Raji (cell line): ENCODE measurements around the gene TMEM132C.

Source experiments
- POLR2A ChIP-seq: IDR thresholded peaks from 2 replicates; pipeline ENCODE4 v1.6.1; 2011; ENCODE audit warnings: low read depth, low read length, control low read depth; ENCODE audit not compliant: insufficient read depth

The TMEM132C gene

DNA sequence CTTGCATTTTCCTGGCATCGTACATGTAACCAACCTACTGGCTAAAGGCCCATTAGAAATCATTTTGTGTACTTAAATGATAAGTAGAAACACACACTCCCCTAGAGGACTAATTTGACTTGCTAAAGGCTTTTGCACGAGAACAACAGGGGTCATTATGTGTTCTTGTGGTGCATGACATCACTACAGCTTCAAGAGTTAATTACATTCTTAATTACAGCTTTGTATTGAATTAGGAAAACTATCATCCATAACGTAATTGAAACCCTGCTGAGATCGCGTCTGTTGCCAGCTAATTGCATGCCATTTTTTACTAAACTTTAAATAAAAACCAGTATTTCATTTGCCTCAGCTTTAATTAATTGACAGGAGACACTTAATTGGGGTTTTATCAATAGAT, 51.4 kb downstream of the TMEM132C start:
- TF ChIP-seq POLR2A = no peak

DNA sequence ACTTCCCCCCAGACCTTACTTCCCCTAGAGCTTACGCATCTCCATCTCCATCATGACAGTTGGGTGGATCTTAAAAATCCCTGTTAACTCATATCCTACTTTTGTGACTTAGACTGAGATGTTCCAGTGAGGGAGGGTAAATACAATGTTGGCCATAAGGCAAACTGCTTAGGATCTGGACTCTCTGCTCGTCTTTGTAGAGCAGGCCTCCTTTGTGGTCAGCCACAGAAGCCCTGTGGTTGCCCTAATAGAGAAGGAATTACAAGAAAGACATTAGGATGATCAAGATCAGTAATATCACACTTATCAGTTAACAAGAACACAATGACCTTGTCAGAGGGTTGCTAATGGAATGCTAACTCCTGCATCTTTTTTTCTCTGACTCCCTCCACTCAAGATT, 52.0 kb downstream of the TMEM132C start:
- no peak for TF ChIP-seq POLR2A

DNA sequence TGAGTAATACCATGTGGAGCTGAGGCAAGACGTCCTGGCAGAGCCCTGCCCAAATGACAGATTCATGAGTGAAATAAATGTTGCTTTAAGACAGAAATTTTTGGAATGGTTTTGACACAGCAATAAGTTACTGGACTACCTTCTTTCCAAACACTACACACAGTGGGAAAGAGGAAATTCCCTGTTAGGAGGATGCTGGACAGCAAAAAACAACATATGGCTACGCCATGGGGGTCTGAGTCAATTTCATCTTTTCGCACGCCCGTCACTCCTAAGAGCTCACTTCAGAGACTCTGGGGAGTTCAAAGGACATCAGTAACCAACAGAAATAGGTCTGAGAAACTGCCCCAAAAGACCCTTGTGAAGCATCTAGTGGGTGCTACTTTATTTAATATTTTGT, 55.4 kb downstream of the TMEM132C start:
- no peak for TF ChIP-seq POLR2A

DNA sequence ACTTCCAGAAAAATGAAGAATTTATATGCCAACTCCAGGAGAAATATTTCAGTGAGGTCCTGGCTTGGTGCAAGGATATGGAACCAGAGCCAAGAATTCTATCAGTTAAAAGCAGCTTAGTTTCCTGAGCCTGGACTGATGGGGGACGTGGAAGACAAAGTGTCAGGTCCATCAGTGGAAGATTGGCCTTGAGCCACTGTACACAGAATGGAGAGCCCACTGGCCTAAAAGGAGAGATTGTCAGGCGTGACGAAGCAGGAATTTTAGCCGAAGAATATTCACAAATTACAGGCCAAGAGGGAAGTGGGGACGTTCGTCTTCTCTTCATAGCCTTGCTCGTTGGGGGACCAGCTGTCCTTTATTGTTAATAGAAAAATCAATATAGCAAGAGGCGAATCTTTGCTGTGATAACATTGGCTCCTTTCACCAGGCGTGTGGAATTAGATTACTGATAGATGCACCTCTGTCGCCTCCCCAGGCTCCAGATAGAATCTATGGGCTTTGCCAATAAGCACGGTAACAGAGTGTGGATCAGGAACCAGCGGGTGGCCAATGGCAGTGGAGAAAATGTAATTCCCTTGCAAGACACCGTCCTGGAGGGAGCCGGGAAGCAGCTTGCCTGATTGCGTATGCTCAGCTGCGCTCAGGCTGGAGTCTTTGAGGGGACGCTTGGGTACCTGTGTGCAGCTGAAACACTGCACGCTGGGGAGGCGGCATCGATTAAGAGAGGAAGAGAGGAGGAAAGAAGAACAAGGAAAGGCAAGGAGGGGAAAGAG, 56.4 kb downstream of the TMEM132C start:
- no peak for TF ChIP-seq POLR2A

DNA sequence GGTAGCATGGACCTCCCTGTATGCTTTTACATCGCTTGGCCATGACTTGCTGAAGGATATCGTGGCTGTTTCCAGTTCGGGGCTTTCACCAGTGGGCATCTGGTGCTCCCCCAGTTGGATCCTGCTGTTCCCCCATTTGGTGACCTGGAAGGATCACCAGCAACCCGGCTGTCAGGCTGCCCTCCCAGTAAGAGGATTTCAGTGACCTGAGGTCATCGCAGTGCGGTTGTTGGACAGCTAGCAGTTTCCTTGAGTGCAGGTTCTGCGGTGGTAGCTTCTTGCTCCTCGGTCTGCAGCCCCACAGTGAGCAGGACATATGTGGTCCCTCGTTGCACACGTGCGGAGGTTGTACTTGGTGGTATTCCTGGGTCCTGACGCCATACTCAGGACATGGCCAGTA, 58.7 kb downstream of the TMEM132C start:
- no peak for TF ChIP-seq POLR2A

DNA sequence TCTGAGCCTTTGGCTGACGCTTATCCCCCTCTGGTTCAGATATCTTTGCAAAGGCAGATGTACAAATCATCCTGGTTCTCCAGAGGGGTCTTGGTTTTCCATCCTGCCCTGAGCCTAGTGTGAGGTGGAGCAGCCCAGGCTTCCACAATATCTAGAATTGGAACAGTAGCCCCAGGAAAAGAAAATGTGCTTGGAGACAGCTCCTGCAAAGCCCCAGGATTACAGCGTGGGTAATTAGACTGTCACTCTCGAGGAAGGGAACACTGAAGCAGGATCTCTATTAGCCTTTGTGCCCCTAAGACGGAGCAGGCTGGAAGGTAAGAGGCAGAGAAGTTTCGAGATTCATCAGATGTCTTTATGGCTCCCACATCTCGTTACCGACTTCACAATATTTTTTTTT, 59.4 kb downstream of the TMEM132C start:
- TF ChIP-seq POLR2A = no peak

DNA sequence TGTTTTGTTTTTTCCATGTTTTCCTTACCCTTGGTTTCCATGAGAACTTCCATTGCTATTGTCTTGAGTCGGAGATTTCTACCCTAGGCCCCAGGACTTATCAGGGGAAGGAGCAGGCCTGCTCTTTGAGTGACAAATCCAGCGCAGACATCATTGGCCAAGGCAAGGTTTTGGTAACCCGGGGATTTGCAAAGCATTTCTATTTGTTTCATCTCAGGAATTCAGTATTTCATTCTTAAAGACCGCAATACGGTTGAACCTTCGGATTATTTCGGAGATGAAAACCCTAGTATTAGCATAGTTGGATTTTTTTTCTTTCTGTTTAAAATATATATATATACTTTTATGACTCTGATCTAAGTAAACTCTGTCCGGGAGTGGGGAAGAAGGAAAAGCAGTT, 62.0 kb downstream of the TMEM132C start:
- no peak for TF ChIP-seq POLR2A

DNA sequence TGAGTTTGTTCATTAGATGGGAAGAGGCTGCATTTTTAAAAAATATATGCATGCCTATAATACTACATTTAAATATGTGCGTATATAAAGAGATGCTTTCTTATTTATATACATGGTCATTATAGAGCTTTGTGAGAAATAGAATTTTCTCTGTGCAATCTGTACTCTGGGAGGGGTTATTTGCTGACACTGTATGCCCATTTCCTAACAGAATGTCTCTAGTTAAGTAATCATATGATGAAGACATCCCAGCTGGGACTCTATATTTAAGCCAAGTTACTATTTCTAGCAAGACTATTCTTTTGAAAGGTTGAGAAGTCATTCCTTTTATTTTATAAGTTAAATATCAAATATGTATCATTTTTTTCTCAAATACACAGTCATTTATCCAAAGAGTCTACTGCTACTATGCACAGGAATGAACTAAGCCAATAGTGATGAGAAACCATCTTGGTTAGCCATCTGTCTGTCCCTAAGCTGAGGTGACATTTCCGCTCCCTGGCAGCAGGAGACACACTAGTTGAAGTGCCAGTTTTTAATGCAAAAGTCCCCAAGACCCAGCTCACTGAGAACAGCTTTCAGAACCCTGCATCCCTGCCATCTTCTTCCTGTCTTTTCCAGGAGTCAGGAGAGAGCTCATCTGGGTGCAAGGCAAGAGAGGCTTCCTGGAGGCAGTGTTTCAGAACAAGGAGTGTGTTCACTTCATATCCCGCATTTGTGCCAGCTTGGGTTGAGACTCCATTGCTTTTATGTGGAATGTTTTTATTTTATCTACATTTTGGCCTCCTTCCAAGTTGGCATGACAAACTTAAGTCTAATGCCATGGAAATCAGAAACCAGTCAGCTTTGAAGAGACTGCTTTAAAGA, 69.5 kb downstream of the TMEM132C start:
- no peak for TF ChIP-seq POLR2A

DNA sequence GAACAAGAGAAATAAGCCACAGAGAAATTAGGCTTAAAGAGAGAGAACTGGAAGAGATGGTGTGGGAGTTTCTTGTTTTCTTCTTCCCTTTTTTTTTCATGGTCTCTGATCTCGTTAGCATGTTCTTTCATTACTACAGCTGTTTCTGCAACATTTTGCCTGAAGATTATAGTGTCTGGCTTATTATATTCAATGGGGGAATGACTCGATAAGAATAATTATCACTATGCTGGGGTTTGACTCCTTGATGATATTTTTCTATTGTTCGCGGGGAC, 70.0 kb downstream of the TMEM132C start:
- TF ChIP-seq POLR2A = no peak

DNA sequence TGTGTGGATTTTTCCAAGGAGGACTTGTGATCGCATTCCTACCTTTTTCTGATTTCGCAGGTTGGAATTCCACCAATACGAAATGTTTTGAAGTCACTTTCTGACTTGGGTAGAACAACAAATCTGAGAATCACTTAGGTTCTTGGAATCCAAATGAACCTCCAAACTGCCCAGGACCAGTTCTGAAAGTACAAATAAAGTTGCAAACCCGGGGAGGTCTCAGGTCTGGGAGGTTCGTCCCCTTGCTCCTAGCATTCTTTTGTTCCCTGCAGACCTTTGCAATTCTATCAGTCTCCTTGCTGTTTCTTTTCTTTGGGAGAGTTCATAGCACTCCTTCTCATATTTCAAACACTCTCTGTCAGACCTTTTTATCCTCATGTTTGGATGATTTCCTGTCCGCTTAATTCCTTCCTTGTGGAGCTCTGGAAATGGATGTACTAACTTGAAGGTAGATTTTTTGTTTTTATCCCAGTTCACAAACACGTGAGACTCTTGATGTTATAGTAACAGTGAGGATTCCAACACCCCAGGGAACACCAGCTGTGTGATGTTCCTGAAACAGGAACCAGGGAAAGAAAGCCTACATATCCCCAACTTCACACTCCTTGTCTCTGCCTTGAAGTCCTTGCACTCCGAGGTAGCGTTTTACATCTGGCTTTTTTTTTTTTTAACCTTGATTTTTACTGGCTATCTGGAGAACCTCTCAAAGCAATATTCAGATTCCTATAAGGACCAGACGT, 70.6 kb downstream of the TMEM132C start:
- TF ChIP-seq POLR2A = no peak

DNA sequence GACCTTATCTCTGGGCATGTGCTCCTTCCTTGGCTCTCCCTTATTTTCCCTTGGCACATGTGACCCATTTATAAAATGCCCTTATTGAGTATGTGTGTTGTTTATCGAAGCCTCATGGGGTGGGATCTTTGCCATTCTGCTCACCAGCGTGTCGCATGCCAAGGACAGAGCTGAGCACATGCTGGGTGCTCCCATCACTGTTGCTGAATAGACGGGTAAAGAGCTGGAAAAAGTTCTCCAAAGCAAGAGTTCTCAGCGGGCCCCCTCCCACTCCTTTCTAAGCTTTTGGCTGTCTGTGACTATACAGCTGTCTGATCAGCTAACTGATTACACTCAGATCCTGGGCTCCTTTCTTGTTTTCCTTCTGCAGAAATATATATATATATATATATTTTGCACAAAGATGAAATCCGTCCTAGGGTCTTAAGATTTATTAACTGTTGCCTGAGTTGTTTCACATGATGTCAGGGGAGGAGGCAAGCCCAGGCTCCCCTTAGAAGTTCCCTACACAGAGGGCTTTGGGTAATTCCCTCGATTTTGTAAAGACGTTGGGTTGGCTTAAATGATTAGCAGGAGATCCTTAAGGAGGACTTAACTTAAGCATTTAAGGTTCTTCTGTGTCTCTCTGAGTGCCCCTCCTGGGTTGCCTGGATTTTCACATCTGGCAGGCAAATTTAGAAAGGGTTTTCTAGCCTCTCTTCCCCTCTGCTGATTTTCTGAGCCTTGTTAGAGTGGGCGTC, 71.6 kb downstream of the TMEM132C start:
- no peak for TF ChIP-seq POLR2A

DNA sequence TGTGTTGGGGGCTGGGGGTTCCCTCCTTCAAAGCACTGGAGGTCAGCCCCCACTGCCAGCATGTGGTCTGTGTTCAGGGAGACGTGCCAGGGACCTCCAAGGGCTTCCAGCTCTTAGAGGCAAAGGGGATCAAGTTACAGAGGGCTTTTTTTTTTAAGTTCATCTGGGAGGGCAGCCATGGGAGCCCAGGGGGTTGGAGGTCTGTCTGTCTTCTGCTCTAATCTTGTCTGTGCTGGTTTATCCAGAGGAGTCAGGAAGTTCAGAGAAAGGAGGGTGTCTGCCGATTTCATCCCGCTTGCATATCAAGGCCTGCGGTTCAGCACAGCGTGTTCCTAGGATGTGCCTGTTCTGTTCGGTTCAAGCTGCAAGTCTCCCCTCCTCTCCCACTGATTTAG, 72.2 kb downstream of the TMEM132C start:
- TF ChIP-seq POLR2A = no peak

DNA sequence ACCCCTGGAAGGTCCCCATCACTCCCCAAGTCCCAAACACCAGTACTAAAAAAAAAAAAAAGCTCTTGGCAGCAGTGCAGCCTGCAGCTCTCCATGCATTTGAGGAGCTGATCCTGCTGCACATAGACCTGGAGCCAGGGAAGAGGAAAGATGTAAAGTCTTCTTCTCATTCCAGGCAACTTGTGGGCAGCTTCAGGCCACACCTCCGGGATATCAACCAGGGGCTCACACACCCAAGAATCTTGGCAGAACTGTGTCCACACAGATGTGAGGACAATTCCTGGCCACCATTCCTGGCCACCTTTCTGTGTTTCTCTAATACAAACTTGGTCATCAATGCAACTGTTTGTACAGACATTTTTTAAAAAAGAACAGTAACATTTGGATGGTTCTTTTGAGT, 72.7 kb downstream of the TMEM132C start:
- TF ChIP-seq POLR2A = no peak

DNA sequence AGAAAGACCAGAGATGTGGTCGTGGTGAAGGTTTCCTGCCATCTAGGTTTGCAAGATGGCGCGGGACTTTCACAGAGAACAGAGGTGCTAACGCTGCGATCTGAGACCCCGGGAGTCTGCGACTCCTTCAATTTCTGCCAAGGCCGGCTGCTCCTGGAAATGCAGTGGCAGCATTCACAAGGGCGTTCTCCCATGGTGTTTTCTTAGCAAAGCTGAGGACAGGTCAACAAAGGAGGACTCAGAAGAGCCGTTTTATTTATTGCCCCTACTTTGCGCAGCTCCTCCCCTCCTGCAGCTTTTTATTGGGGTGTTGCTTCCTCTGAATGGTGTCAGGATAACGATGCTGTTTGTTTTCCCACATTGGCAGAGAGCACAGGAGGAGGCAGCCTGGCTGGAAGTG, 86.3 kb downstream of the TMEM132C start:
- no peak for TF ChIP-seq POLR2A

DNA sequence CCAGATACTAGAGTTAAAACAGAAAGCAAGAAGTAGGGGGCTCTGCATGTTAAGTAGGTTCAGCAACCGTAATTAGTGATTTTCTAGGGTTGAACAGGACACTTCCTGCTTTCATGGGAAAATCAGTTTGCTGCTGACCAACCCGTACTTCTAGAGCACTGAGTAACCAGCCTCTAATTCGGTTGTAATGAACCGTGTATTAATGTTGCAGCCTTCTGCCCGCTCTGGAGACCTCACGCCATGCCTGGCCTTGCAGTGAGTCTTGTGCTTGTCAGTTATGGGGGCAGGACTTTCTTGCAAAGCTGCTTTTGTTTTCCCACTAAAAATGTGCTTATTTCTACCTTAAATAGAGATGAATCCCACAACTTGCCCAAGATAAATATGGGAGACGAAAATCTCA, 89.6 kb downstream of the TMEM132C start:
- no peak for TF ChIP-seq POLR2A
